Mesenchymal stem cell (in vitro differentiated cells and primary cell): ENCODE data around the gene SORCS1.

Experiments
- DNase-seq: peaks from one replicate; pipeline ENCODE4 v3.0.0-alpha.2; 2013
- H2AFZ ChIP-seq: one replicate; pipeline ENCODE4 v1.6.1; 2013; ENCODE audit warnings: low read depth, mild to moderate bottlenecking, control low read depth, inconsistent platforms, low read length, moderate library complexity
- H2AK5ac ChIP-seq: 2 replicates; pipeline ENCODE4 v1.6.1; 2013; ENCODE audit warnings: low read length, moderate library complexity, mild to moderate bottlenecking, inconsistent platforms; ENCODE audit not compliant: severe bottlenecking
- H2BK120ac ChIP-seq: one replicate; pipeline ENCODE4 v1.6.1; 2013; ENCODE audit warnings: low read depth, mild to moderate bottlenecking, inconsistent platforms, low read length, moderate library complexity
- H2BK12ac ChIP-seq, 2 experiments: one replicate each; pipeline ENCODE4 v1.6.1; 2013; ENCODE audit warnings: inconsistent platforms in 2 of 2, low read length in 2 of 2, mild to moderate bottlenecking in 2 of 2, moderate library complexity in 2 of 2, control low read depth in 1 of 2
- H2BK15ac ChIP-seq: one replicate; pipeline ENCODE4 v1.6.1; 2013; ENCODE audit warnings: mild to moderate bottlenecking, low read depth, inconsistent platforms; ENCODE audit not compliant: poor library complexity, severe bottlenecking
- H2BK5ac ChIP-seq: 2 replicates; pipeline ENCODE4 v1.6.1; 2013; ENCODE audit warnings: low read depth, mild to moderate bottlenecking, low read length, control low read depth, inconsistent platforms; ENCODE audit not compliant: poor library complexity, severe bottlenecking
- H3K14ac ChIP-seq, 2 experiments: one replicate each; pipeline ENCODE4 v1.6.1; 2013; ENCODE audit warnings: inconsistent platforms in 2 of 2, low read length in 2 of 2, control low read depth in 1 of 2, mild to moderate bottlenecking in 1 of 2, moderate library complexity in 1 of 2
- H3K18ac ChIP-seq, 2 experiments: one replicate each; pipeline ENCODE4 v1.6.1; 2013; ENCODE audit warnings: inconsistent platforms in 2 of 2, low read length in 2 of 2, control low read depth in 1 of 2, low read depth in 1 of 2, mild to moderate bottlenecking in 1 of 2
- H3K23ac ChIP-seq, 2 experiments: one replicate each; pipeline ENCODE4 v1.6.1; 2013; ENCODE audit warnings: inconsistent platforms in 2 of 2, low read length in 2 of 2, mild to moderate bottlenecking in 2 of 2, moderate library complexity in 2 of 2, control low read depth in 1 of 2
- H3K27ac ChIP-seq: 2 replicates; pipeline ENCODE4 v1.5.1; 2013; ENCODE audit warnings: mild to moderate bottlenecking, moderate library complexity, low read length, control low read depth, inconsistent platforms; ENCODE audit not compliant: poor library complexity, severe bottlenecking
- H3K27me3 ChIP-seq, 2 experiments: 2 replicates each; pipeline versions ENCODE4 v1.6.1 to v1.7.0; 2013; ENCODE audit warnings: low read length in 2 of 2, mild to moderate bottlenecking in 2 of 2, moderate library complexity in 2 of 2, control low read depth in 1 of 2, inconsistent platforms in 1 of 2; ENCODE audit not compliant: control insufficient read depth in 1 of 2, insufficient read depth in 1 of 2
- H3K36me3 ChIP-seq, 2 experiments: 2 replicates each; pipeline versions ENCODE4 v1.6.1 to v1.7.0; 2013; ENCODE audit warnings: low read length in 2 of 2, control low read depth in 1 of 2, inconsistent platforms in 1 of 2, low read depth in 1 of 2, mild to moderate bottlenecking in 1 of 2; ENCODE audit not compliant: insufficient read depth in 2 of 2, control insufficient read depth in 1 of 2
- H3K4ac ChIP-seq, 2 experiments: one replicate each; pipeline ENCODE4 v1.6.1; 2013; ENCODE audit warnings: inconsistent platforms in 2 of 2, low read length in 2 of 2, mild to moderate bottlenecking in 2 of 2, moderate library complexity in 2 of 2, control low read depth in 1 of 2, low read depth in 1 of 2
- H3K4me1 ChIP-seq: 2 replicates; pipeline ENCODE4 v1.6.1; 2013; ENCODE audit warnings: low read depth, low read length, control low read depth; ENCODE audit not compliant: control insufficient read depth, insufficient read depth
- H3K4me2 ChIP-seq: 2 replicates; pipeline ENCODE4 v1.6.1; 2013; ENCODE audit warnings: low read length, mild to moderate bottlenecking, inconsistent platforms; ENCODE audit not compliant: poor library complexity, severe bottlenecking
- H3K4me3 ChIP-seq, 2 experiments: 2 replicates each; pipeline versions ENCODE4 v1.5.1 to v1.7.0; 2013; ENCODE audit warnings: low read length in 2 of 2, mild to moderate bottlenecking in 2 of 2, control low read depth in 1 of 2, low read depth in 1 of 2; ENCODE audit not compliant: insufficient read depth in 1 of 2
- H3K79me1 ChIP-seq: replicated peaks from 2 replicates; pipeline ENCODE4 v1.6.1; 2013; ENCODE audit warnings: mild to moderate bottlenecking, control low read depth, low read length, inconsistent platforms; ENCODE audit not compliant: poor library complexity, severe bottlenecking
- H3K9ac ChIP-seq: 2 replicates; pipeline ENCODE4 v1.7.0; 2013; ENCODE audit warnings: mild to moderate bottlenecking, low read length, moderate library complexity
- H3K9me3 ChIP-seq: 2 replicates; pipeline ENCODE4 v1.7.0; 2013; ENCODE audit warnings: mild to moderate bottlenecking, low read length; ENCODE audit not compliant: control insufficient read depth
- H4K8ac ChIP-seq: one replicate; pipeline ENCODE4 v1.6.1; 2013; ENCODE audit warnings: inconsistent platforms, mild to moderate bottlenecking, low read length, moderate library complexity
- H4K91ac ChIP-seq: one replicate; pipeline ENCODE4 v1.6.1; 2013; ENCODE audit warnings: mild to moderate bottlenecking, low read length, inconsistent platforms
- WGBS: methylation state at CpG from one replicate; pipeline ENCODE4 v1.1.7; 2013; ENCODE audit warnings: mixed read lengths; 5-methylcytosine and 5-hydroxymethylcytosine counted together

The SORCS1 gene

GRCh38 chr10:106900016-106900652 lies 264.4 kb downstream of the SORCS1 start:
- Histone ChIP-seq H2BK5ac (no peak overlapping the region), H3K4me1 (no peaks in the 10 kb centered on the region), H3K36me3 (no peaks in the 10 kb centered on the region), H3K23ac (no peak overlapping the region), H3K9ac (no peak overlapping the region), H3K79me1 (no peaks in the 10 kb centered on the region), H3K18ac (no peak overlapping the region), H3K14ac (no peak overlapping the region), H3K27me3 (no peaks in the 10 kb centered on the region), H3K27ac (no peak overlapping the region), H2BK12ac (no peak overlapping the region), H2BK15ac (no peak overlapping the region), H3K9me3 (no peaks in the 10 kb centered on the region), H3K4me3 (no peak overlapping the region), H4K91ac (no peak overlapping the region), H2AK5ac (no peak overlapping the region), H2AFZ (no peak overlapping the region), H3K4ac (no peak overlapping the region), H3K4me2 (no peak overlapping the region), H2BK120ac (no peak overlapping the region), H4K8ac (no peak overlapping the region)
- no peak for DNase-seq
- 80% methylated on average over 6 of the region's 7 CpGs for WGBS

- H2AFZ ChIP-seq: no peak overlapping the region
- H3K27ac ChIP-seq: no peak overlapping the region
- H2AK5ac ChIP-seq: no peak overlapping the region
- H2BK15ac ChIP-seq: no peak overlapping the region
- H3K9ac ChIP-seq: no peak overlapping the region
- no peak overlapping the region for H3K4me2 ChIP-seq
- H3K27me3 ChIP-seq: no peaks in the 10 kb centered on the region
- no peak overlapping the region for H2BK12ac ChIP-seq
- no peak for DNase-seq
- H3K14ac ChIP-seq: no peak overlapping the region
- H3K36me3 ChIP-seq: no peaks in the 10 kb centered on the region
- H4K8ac ChIP-seq: no peak overlapping the region
- H3K9me3 ChIP-seq: no peaks in the 10 kb centered on the region
- no peak overlapping the region for H3K23ac ChIP-seq
- no peak overlapping the region for H3K4me3 ChIP-seq
- H3K79me1 ChIP-seq: no peaks in the 10 kb centered on the region
- H3K18ac ChIP-seq: no peak overlapping the region
- no peak overlapping the region for H2BK5ac ChIP-seq
- H4K91ac ChIP-seq: no peak overlapping the region
- H3K4ac ChIP-seq: no peak overlapping the region
- 0% methylated on average over 1 of the region's 4 CpGs for WGBS
- H2BK120ac ChIP-seq: no peak overlapping the region
- H3K4me1 ChIP-seq: no peaks in the 10 kb centered on the region
Observed at GRCh38 chr10:106898446-106898845, 266.1 kb downstream of the SORCS1 start.

GRCh38 chr10:106897719-106898118 lies 266.8 kb downstream of the SORCS1 start:
- no peaks in the 10 kb centered on the region for H3K9me3 ChIP-seq

DNA sequence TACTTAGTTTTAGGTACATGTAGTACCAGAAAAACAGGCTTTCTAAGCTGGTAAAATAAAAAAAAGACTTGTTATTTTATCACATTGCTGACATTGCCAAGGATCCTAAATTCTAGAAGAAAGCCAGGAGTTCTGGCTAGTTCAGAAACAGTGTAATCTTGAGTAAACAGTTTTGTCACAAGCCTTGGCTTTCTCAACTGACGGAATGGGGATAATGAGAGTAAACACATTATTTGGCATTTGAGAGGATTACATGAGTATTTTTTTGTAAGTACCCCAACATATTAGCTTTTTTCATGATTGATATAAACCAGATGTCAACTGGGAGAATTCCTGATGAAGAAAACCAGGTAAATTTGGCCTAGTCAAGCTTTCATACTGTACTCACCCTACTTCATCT lies 269.8 kb downstream of the SORCS1 start:
- H4K8ac ChIP-seq: no peak overlapping the region
- H2BK15ac ChIP-seq: no peak overlapping the region
- no peak overlapping the region for H2AK5ac ChIP-seq
- H3K23ac ChIP-seq: no peak overlapping the region
- no peak overlapping the region for H3K4me2 ChIP-seq
- DNase-seq: no peak
- no peak overlapping the region for H3K9ac ChIP-seq
- H3K9me3 ChIP-seq: no peaks in the 10 kb centered on the region
- H3K4me1 ChIP-seq: no peaks in the 10 kb centered on the region
- H3K79me1 ChIP-seq: no peaks in the 10 kb centered on the region
- no peak overlapping the region for H3K14ac ChIP-seq
- no peaks in the 10 kb centered on the region for H3K36me3 ChIP-seq
- WGBS: no CpG with 5 or more reads among the region's 1 CpG
- H3K4ac ChIP-seq: no peak overlapping the region
- H2BK120ac ChIP-seq: no peak overlapping the region
- no peak overlapping the region for H2AFZ ChIP-seq
- no peak overlapping the region for H3K4me3 ChIP-seq
- no peaks in the 10 kb centered on the region for H3K27me3 ChIP-seq
- no peak overlapping the region for H4K91ac ChIP-seq
- no peak overlapping the region for H3K27ac ChIP-seq
- H2BK5ac ChIP-seq: no peak overlapping the region
- no peak overlapping the region for H3K18ac ChIP-seq
- H2BK12ac ChIP-seq: no peak overlapping the region

More at GRCh38 chr10:106897719-106898118, 266.8 kb downstream of the SORCS1 start:
- Histone ChIP-seq H2AFZ (no peak overlapping the region), H3K9ac (no peak overlapping the region), H4K8ac (no peak overlapping the region), H2BK12ac (no peak overlapping the region), H3K27me3 (no peaks in the 10 kb centered on the region), H3K4me2 (no peak overlapping the region), H2BK5ac (no peak overlapping the region), H4K91ac (no peak overlapping the region), H3K36me3 (no peaks in the 10 kb centered on the region), H3K27ac (no peak overlapping the region), H2AK5ac (no peak overlapping the region), H3K14ac (no peak overlapping the region), H2BK120ac (no peak overlapping the region), H3K4me3 (no peak overlapping the region), H3K79me1 (no peaks in the 10 kb centered on the region), H3K23ac (no peak overlapping the region), H2BK15ac (no peak overlapping the region), H3K4me1 (no peaks in the 10 kb centered on the region), H3K18ac (no peak overlapping the region), H3K4ac (no peak overlapping the region)
- DNase-seq: no peak
- WGBS: 61% methylated on average over 7 of the region's 7 CpGs
